AML-193 (cell line): Measurements from ENCODE around the gene RAD51B.

Experiments used
- DNase-seq, 2 experiments: peaks; one replicate each; lab custom pipeline; 2025; lab: John Stamatoyannopoulos, UW

RAD51B gene

DNA sequence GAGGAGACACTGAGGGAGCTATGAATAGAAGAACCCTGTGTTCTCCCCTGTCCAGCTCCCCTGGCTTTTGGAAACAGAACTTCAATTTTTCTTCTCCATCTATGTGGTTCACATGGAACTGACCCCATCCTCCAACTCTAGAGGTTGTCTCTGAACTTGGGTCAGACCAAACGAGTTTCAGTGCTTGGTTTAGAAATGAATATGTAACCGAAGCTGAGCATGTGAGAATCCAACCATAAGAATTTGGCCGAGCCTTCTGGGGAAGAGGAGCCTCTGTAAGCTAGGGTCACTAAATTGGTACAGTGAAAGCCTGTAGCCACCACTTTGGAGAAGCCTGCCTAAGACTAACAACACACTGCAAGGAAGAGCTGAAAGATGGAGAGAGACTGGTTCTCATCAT is 508.9 kb downstream of the RAD51B start:
- no peak for DNase-seq

DNA sequence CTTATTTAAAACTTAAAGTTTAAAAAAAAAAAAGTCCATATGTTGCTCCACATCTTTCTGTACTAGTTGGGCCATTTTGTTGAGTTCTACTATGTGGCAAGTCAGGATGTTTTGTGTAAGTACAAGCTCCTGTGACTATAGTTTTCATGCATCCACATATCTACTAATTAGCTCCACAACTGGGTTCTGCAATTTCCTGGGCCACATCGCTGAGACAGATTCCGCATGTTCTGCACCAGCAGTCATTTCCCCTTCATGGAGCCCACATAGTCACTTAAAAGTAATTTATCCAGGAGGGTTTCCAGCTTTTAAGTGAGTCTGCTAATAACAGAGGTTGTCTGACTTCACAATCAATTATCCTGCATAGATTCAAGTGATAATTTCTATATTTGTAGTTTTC is 511.8 kb downstream of the RAD51B start:
- no peak for DNase-seq

DNA sequence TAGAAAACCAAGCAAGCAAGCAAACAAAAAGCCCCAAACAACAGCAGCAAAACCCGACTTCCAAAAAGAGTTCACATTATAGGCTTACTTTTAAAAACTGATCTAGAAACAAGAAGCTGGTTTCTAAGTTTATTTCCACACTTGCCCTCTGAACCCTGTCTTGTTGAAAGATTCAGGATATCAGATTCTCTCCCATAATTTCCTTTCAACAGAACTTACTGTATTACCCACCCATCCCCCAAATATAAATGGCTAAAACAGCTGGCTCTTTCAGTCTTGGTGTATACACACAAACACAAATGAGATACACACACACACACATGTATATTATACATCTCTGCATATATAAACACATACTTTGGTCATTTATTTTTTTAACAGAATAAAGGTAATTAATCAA is 512.4 kb downstream of the RAD51B start:
- DNase-seq: no peak

DNA sequence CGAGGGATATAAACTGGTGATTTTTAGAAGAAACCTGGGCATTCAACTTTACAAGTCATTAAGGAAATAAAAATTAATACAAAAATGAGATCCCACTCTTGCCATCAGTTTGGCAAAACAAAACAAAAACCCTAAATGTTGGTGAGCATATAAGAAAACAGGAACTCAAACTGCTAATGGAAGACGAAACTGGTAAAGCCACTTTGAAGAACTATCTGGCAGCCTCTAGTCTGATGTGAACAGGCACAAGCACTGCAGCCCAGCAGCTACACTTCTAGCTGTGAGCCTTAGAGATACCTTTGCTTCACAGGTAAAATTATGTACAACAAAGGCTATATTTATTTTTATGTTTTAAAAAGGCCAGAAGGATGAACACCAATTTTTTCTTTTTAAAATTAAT is 513.7 kb downstream of the RAD51B start:
- DNase-seq: no peak

DNA sequence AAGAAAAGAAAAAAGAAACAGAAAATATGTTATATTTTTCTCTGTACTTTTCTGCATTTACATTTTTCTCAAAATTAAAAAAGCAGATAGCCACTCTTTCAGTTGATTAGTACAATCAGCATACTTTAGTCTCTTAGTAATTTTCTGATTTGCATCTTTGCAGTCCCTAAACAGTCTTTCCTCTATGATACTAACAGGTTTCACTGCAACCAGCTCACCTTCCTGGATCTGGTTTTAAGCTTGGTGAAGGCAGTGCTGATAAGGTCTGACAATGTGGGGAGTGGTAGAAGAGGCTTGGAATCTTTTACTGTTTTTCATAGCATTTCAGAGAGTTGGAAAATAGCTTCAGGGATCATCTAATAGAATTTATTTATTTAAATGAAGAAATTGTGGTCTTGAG is 515.7 kb downstream of the RAD51B start:
- DNase-seq: no peak

DNA sequence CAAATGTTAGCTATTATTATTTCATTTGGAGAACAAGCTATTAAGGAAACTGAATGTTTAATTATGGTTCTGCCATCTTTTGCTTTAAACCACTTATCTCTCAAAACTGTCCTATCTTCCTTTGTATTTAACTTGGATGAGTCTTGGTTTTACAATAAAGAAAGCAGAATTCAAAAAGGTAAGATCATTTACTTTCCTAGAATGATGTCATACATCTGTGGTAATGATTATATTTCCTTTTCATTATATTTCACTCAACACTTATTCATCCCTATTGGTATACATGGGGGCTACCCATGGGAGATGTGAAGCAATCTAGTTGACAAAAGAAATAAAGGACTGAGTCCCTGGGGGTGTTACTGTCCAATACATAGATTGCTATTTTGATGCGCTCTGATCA is 516.6 kb downstream of the RAD51B start:
- DNase-seq: no peak

DNA sequence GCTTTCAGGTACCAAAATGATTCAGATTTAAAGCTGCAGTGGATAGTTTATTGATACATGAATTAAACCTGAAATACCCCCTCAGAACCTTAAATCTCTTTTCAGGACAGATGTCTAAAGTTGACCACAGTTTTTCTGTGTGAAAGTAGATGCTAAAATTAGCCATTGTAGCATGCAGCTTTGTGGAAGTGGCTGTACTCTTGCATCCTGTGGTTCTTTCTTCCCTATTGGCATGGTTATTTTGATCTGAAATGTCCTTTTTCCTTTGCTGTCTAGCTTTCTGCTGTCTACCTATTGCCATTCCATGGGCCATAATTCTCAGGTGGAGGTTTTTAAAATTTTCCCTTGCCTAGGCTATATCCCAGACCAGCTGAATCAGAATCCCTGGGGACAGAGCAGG is 517.7 kb downstream of the RAD51B start:
- no peak for DNase-seq

DNA sequence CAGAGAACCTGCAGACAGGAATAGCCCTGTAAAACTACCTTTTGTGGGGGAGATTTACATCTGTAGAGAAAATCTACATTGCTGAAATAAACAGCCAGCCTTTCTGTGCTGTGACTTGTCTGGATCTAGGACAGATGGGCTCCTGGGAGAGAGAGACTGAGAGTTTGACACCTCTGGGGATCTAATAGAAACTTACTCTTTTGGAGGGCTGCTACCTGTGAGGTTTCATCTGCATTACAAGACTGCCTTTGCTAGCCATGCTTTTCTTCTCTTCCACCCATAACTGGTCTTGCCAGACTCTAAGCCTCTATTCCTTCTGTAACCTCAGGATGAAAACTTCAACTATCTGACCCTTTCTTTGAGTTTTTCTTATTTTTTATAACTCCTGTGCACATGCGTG is 520.7 kb downstream of the RAD51B start:
- no peak for DNase-seq

DNA sequence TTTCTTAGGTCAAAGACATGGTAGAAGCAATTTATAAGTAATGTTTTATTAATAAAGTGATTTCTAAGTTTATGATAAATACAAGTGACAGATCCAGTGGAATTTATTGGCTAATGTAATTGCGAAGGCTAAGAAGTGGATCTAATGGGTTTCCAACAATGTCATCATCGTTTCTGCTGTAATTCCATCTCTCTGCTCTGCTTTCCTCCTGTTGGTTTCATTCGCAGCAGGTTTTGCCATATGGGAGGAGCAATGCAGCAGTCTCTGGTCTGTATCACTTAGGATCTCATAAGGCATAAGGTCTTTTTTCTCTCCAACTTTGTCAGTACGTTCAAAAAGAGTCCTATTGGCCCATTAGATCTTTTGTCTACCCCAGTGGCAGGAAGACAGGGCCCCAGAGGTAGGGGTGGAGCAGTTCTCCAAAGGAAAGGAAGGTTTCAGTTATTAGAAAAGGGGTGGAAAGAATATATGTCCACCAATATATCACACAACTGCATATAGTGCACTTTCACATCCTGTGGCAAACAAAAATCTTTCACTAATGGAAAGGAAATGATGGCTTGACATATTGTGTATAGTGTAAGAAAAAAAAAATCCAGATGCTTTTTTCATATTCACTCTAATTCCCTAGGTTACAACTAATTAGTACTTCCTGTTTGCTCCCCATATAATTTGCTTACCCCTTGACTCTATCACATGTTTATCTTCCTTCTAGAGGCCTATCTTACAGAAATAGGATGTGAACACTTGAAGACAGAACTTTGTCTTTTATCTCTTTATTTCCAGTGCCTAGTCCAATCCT is 522.0 kb downstream of the RAD51B start:
- no peak for DNase-seq

DNA sequence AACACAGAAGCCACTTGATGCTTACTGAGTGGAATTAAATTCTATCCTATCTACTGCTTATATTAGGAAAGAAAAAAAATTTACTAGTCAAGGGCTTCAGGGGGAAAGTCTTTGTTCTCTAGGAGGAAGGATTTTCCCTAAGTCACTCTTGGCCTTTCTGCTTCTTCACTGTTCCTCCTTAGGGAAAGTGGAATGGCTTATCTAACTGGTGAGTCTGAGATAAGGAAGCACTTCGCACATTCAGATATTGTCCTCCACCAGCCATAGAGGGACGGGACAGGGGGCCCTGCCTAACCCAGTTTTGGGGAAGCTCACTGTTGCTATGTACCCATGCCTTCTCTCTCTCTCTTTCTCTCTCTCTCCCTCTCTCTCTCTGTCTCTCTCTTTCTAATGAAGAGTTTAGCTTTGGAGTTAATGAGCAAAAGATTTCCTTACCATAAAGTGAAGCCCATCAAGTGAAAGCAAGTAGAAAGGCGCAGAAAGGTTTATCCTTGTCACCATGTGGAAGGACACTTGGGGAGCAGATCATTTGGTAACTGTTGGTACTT is 522.7 kb downstream of the RAD51B start:
- no peak for DNase-seq

DNA sequence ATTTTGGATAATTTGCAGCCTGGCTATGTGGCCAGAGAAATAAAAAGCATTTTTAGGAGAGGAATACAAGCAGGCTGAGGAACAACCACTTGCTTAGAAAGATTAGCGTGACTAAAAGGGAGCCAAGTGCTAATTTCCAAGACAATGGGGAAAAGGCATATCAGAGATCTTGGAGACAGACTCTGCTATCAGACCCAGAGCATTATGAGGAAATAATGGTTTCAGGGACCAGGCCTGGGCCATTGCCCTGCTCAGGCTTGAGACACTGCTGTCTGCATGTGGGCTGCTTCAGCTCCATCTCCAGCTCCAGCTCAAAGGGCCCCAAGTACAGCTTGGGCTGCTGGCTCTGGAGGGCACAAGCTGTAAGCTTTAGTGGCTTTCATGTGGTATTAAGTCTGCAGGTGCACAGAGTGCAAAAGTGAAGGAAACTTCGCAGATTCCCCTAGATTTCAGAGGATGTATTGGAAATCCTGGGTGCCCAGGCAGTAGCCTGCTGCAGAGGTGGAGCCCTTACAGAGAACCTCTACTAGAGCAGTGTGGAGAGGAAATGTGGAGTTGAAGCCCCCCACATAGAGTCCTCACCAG is 524.0 kb downstream of the RAD51B start:
- DNase-seq: no peak

DNA sequence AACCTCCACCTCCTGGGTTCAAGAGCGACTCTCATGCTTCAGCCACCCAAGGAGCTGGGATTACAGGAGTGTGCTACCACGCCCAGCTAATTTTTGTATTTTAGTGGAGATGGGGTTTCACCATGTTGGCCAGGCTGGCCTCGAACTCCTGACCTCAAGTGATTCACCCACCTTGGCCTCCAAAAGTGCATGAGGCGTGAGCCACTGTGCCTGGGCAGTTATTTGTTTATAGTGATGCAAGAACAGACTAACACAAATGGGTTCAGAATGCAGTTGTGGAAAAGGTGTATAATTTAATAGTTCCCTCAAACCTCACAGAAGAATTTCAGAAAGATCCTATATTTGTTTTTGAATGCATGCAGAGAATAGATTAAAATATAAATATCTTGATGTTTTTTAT is 526.2 kb downstream of the RAD51B start:
- DNase-seq: no peak

DNA sequence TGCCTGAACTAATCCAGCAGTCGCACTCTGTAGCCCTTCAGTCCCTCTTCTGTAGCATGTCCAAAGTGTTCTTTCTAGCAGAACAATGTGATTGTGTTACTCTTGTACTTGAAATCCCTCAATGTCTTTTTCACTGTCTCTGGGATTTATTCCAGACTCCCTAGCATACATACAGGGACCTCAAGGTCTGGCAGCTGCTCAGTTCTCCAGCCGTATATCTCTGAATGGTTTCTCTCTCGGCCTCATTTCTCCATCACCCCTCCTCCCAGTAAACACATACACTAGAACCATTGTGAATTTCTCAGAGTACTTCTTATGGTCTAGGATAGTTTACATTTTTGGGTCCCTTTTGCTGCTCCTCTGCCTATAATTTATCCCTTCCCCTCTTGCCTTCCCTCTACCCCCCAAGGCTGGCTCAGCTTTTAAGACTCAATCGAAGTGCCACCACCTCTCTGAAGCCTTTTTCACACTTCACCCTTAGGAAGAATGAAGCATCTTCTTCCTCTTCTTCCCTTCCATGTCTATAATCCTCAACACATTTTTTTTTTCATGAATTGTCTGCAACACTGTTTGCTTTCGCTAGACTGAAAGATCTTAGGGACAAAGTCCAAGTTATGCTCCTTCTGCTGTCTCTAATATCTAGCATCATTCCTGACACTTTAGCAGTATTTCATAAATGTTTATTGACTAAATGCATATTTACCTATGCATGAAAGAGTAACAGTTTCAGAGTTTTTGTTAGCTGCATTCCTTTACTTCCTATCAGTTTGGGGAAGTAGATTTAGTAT is 527.2 kb downstream of the RAD51B start:
- no peak for DNase-seq

DNA sequence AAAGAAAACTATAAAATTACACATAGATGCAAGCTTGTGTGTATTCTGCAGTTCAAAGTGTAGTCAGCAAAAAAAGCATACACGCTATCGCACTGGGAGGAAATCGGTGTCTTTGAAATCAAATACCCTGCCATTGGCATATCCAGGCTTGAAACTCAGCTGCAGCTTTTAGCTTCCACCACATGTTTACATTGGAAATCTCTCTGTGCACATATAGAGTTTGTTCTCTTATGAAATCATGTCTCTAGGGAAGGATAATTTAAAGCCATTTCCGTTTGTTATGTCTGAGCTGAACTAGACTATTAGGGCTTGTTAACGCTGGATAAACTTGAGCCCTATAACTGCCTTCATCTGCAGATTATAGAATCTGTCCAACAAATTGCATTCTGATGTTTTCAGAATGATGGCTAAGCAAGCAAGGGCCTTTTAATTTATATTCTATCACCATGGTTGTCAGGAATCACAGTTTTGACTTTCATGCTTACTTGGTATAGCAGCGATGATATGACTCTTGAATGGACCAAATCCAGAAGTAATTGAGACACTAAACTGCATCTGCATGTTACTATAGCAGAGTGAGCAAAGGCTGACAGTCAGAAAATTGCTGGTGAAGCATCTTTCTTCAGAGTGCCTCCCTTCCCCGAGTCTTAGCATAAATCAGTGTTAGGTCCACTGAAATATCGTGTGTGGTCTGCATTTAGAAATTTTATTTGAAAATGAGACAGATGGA is 530.5 kb downstream of the RAD51B start:
- DNase-seq: no peak

DNA sequence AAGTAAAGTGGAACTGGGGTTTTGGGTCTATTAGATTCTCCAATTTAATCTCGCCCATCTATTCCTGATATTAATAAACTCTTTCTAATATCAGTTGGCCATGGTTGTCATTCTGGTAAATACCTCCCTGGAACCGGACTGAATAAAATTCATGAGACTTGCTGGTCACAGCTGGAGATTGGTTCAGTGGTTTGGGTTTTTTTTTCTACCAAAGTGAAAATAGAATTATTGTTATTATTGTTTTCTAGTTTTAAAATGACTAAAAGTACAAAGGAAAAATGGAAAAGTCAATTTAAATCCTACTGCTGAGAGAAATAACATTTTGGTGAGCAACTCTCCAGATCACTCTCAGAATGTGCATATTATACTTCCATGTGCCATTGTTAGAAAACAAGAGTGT is 535.8 kb downstream of the RAD51B start:
- DNase-seq: no peak

DNA sequence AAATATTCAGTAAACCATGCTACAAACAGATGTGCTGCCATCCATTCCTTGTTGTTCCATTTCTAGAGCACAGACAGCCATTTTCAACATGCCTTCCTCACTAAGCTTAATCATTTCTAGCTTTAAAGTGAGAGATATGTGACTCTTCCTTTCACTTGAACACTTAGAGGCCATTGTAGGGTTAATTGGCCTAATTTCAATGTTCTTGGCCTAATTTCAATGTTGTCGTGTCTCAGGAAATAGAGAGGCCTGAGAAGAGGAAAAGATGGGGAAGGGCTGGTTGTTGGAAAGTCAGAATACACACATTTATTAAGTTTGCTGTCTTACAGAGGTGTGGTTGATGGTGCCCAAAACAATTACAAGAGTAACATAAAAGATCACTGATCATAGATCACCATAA is 538.2 kb downstream of the RAD51B start:
- DNase-seq: no peak

DNA sequence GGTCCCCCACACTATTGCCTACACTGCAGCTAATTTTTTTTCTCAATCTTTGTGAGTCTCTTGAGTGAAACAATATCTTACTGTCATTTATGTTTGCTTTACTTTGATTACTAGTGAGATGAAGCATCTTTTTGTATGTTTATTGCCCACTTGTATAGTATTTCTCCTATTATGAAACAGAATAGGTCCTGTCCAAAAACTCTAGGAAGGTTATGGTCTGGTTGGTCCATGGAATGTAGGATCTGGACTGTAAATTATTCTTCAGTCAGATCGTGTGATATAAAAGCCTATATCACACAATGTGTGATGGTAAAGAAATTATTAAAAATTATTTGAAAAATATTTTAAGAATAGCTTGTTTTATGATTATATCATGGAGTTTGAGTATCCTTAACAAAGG is 538.9 kb downstream of the RAD51B start:
- no peak for DNase-seq

DNA sequence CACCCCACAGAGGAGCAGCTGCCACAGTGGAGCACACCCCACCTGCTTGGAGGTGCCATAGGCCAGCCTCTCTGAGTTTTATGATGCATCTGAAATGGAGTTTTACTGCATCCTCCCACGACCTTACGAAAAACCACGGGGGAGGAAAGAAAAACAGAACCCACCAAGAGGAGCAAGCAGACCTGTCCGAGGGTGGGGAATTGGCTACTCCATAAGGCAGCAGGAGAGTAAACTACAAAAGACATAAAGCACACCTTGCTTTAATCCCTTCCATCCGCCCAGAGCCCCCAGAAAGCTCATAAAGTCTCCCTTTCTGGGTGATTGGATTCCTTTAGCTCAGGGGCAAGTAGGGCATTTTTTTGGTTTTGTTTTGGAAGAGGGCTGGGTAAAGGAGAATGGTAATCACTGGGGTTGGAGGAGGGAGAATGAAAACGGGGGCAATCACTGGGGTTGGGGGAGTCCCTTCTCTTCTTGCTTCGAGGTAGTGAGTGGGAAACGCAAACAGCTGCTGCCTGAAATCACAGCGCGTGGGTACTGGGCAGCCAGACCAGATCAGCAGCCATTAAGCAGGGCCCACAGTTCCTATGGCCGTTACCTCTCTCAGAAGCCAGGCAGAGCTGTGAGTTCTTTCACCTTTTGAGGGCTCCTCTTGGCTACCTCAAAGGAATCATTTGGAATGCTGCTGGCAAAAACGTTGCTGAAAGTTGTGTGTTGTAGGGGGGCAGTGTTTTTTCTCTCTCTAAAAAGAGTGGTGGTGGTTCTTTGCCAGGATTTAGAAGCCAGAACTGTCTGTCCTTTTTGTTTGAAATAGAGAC is 539.6 kb downstream of the RAD51B start:
- DNase-seq: no peak

DNA sequence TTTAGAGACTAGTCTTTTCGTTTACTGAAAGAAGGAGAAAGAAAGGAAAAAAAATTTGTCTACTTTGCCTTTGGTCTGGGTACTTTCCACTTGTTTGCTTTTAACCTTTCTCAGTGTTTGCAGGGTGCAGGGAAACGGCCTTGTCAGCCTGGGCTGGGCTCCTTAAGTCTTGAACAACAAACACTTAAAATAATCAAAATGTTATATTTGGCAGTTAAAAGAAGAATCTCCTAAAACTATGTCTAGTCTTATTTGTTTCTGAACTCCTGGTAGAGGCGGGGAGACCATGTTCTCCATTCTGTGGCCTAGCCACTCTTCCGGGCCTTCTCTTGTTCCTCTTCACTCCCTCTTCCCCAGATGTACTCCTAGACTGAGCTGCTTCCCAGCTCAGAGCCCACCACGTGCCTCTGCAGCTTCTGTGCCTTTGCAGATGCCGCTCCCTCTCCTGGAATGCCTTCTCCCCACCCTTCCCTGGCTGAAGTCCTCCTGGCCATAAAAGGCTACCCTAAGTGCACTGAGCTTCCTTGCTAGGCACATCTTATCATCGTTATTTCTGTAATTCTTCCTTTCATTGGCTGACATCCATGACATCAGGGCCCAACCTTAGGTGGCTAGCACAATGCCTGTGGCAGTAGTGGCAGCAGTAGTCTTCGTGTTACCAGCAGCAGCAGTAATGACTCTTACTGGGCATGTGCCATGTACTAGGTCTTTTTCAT is 540.4 kb downstream of the RAD51B start:
- DNase-seq: no peak

DNA sequence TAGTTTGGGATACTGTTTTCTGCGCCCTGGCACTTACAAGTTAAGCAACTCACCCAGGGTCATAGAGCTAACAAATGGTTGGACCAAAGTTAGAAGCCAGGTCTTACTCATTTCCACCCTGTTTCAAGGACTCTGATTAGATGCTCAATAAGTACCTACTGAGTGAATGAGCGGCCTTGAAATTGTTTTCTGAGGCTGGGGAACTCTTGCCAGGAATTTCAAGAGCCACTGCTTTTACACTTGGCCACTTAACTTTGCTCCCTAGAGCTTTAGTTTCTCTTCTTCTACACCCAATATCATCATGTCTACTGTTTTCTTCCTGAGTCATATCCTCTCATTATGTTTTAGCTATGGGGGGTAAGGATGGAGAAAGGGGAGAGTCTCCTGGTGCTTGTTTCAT is 541.7 kb downstream of the RAD51B start:
- no peak for DNase-seq

DNA sequence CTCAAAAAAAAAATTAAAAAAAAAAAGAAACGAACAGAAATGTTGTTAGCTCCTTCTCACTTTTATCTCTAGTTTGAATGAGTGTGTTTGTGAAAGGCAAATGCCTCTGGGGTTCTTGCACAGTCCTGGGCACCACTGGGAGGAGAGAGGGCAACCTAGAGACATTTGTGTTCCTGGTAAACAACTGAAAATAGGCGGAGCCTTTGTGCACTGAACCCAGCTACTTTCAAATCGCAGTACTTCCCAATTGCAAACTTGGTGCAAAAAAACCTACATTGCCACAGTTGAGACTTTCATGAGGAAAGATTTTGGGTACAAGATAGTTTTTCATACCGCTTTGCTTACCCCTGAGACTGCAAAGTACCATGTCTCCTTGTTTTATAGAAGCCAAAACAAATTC is 543.3 kb downstream of the RAD51B start:
- no peak for DNase-seq
